SK-N-SH (cell line): ENCODE measurements around the gene DNAJC17. TPM values are rescaled to one million over a fixed set of nuclear protein-coding genes. Genes with fewer than 3 reads are reported as not detected.

Experiments
- CTCF ChIA-PET: fragments of 300-600, 350-600 bp; formaldehyde crosslinking; extraction: SDS; loops from one replicate; lab custom pipeline; 2021; lab: Yijun Ruan, JAX
- POLR2A ChIA-PET: fragments of 350-600 bp; sonication (Branson Sonifier 250); formaldehyde crosslinking; extraction: SDS; loops from one replicate; lab custom pipeline; 2020; ENCODE audit warnings: antibody characterized with exemption, inconsistent platforms; lab: Yijun Ruan, JAX
- DNase-seq: peaks from one replicate; pipeline ENCODE4 v3.0.0; 2012
- H2AFZ ChIP-seq: fragments of 200-600 bp; sonication (generic); 2 replicates; pipeline ENCODE4 v1.8.1; 2016; ENCODE audit warnings: antibody characterized with exemption, mild to moderate bottlenecking, low read depth
- H3F3A ChIP-seq: fragments of 200-600 bp; sonication (generic); replicated peaks from 2 replicates; pipeline ENCODE3; 2016; ENCODE audit warnings: antibody characterized with exemption, mild to moderate bottlenecking; ENCODE audit not compliant: insufficient read depth
- H3K27ac ChIP-seq, 2 experiments: fragments of 200-500 bp in 1 of 2; fragments of 200-600 bp in 1 of 2; sonication (Bioruptor generic) in 1 of 2; sonication (generic), shearing (Covaris generic) in 1 of 2; 2 replicates each; pipeline versions ENCODE4 v1.5.1 to v1.6.1; 2014 to 2016; ENCODE audit warnings: low read depth in 2 of 2, inconsistent platforms in 1 of 2, low read length in 1 of 2, mild to moderate bottlenecking in 1 of 2, mixed read lengths in 1 of 2
- H3K27me3 ChIP-seq: fragments of 200-600 bp; sonication (generic), shearing (Covaris generic); 2 replicates; pipeline ENCODE4 v1.6.1; 2016; ENCODE audit warnings: mixed run types; ENCODE audit not compliant: insufficient read depth
- H3K36me3 ChIP-seq, 2 experiments: fragments of 200-500 bp in 1 of 2; fragments of 200-600 bp in 1 of 2; sonication (Bioruptor generic) in 1 of 2; sonication (generic) in 1 of 2; replicated peaks in 1 of 2; 2 replicates each; pipeline versions ENCODE3 to v1.5.1; 2014 to 2016; ENCODE audit warnings: low read length in 1 of 2, mild to moderate bottlenecking in 1 of 2; ENCODE audit not compliant: insufficient read depth in 2 of 2, control insufficient read depth in 1 of 2
- H3K4me1 ChIP-seq, 2 experiments: fragments of 200-500 bp in 1 of 2; fragments of 200-600 bp in 1 of 2; sonication (Bioruptor generic) in 1 of 2; sonication (generic), shearing (Covaris generic) in 1 of 2; 2 replicates each; pipeline versions ENCODE4 v1.5.1 to v1.6.1; 2014 to 2016; ENCODE audit warnings: low read depth in 1 of 2, low read length in 1 of 2, mixed run types in 1 of 2; ENCODE audit not compliant: insufficient read depth in 2 of 2, control insufficient read depth in 1 of 2
- H3K4me2 ChIP-seq: fragments of 200-600 bp; sonication (generic), shearing (Covaris generic); 2 replicates; pipeline ENCODE4 v1.6.1; 2017; ENCODE audit warnings: mixed run types
- H3K4me3 ChIP-seq, 2 experiments: fragments of 200-500 bp in 1 of 2; fragments of 200-600 bp in 1 of 2; sonication (Bioruptor generic) in 1 of 2; sonication (generic), shearing (Covaris generic) in 1 of 2; 2 replicates each; pipeline versions ENCODE4 v1.5.1 to v1.8.1; 2014 to 2016; ENCODE audit warnings: low read depth in 2 of 2, inconsistent platforms in 1 of 2, low read length in 1 of 2, mild to moderate bottlenecking in 1 of 2, mixed read lengths in 1 of 2, moderate library complexity in 1 of 2
- H3K79me2 ChIP-seq: fragments of 200-600 bp; sonication (generic); 2 replicates; pipeline ENCODE4 v1.8.1; 2017; ENCODE audit warnings: mild to moderate bottlenecking; ENCODE audit not compliant: insufficient read depth
- H3K9ac ChIP-seq: fragments of 200-600 bp; sonication (generic); 2 replicates; pipeline ENCODE4 v1.6.1; 2017; ENCODE audit warnings: mixed run types
- H3K9me2 ChIP-seq: fragments of 200-600 bp; sonication (generic); 2 replicates; pipeline ENCODE4 v1.6.1; 2017; ENCODE audit warnings: mixed run types
- H3K9me3 ChIP-seq: fragments of 200-600 bp; sonication (generic); 2 replicates; pipeline ENCODE4 v1.6.1; 2017; ENCODE audit warnings: mixed run types, mild to moderate bottlenecking, moderate library complexity
- H4K20me1 ChIP-seq: fragments of 200-600 bp; sonication (generic); 2 replicates; pipeline ENCODE4 v1.6.1; 2017; ENCODE audit warnings: mild to moderate bottlenecking, mixed run types; ENCODE audit not compliant: insufficient read depth
- CTCF ChIP-seq: fragments of 200-600 bp; sonication (generic); IDR thresholded peaks from 2 replicates; pipeline ENCODE4 v1.6.1; 2017; ENCODE audit warnings: antibody characterized with exemption, mild to moderate bottlenecking, moderate library complexity
- EP300 ChIP-seq, 2 experiments: IDR thresholded peaks; 2 replicates each; pipeline versions ENCODE4 v1.4.0 to v1.6.1; 2012; ENCODE audit warnings: borderline replicate concordance in 1 of 2, low read depth in 1 of 2, low read length in 1 of 2
- FOXJ3 ChIP-seq: sonication (generic); formaldehyde crosslinking; IDR thresholded peaks from 2 replicates; pipeline ENCODE4 v1.5.1; 2020; ENCODE audit warnings: mild to moderate bottlenecking, missing genetic modification reagents
- IRF3 ChIP-seq: fragments of 150-350 bp; IDR thresholded peaks from 2 replicates; pipeline ENCODE4 v1.6.1; 2016; ENCODE audit warnings: mild to moderate bottlenecking, low read depth, low read length
- MAX ChIP-seq: IDR thresholded peaks from 2 replicates; pipeline ENCODE4 v1.4.0; 2012; ENCODE audit warnings: low read depth
- NRF1 ChIP-seq: IDR thresholded peaks from 2 replicates; pipeline ENCODE4 v1.6.1; 2012; ENCODE audit warnings: low read depth, mild to moderate bottlenecking, low read length
- PBX3 ChIP-seq: IDR thresholded peaks from 2 replicates; pipeline ENCODE4; 2012
- RCOR1 ChIP-seq: fragments of 150-350 bp; IDR thresholded peaks from 2 replicates; pipeline ENCODE4 v1.6.1; 2017; ENCODE audit warnings: antibody characterized with exemption, low read length
- REST ChIP-seq: IDR thresholded peaks from 2 replicates; pipeline ENCODE4 v1.6.1; 2012; ENCODE audit warnings: mild to moderate bottlenecking, low read depth, low read length, moderate library complexity
- SIN3A ChIP-seq: IDR thresholded peaks from 2 replicates; pipeline ENCODE4 v1.6.1; 2012; ENCODE audit warnings: low read depth, mild to moderate bottlenecking, low read length, moderate library complexity, borderline replicate concordance
- SMC3 ChIP-seq: IDR thresholded peaks from 2 replicates; pipeline ENCODE4 v1.6.1; 2012; ENCODE audit warnings: low read depth, low read length, improper control_type of control experiment
- TAF1 ChIP-seq: IDR thresholded peaks from 2 replicates; pipeline ENCODE4 v1.6.1; 2012; ENCODE audit warnings: low read depth, mild to moderate bottlenecking, low read length, moderate library complexity, borderline replicate concordance
- ZBTB33 ChIP-seq: IDR thresholded peaks from 2 replicates; pipeline ENCODE4 v1.4.0; 2012; ENCODE audit warnings: low read depth, borderline replicate concordance
- WGBS: methylation state at CpG from one replicate; pipeline ENCODE4 v1.1.6; 2017; ENCODE audit warnings: low lambda C conversion rate; 5-methylcytosine and 5-hydroxymethylcytosine counted together
- polyA plus RNA-seq, 3 experiments: library from polyadenylated mRNA; depleted of rRNA; stranded (reverse); fragments of >200 nt; gene quantifications; 2 replicates each; pipeline ENCODE4 v1.2.3, GENCODE V29; 2012

Gene DNAJC17
- polyA plus RNA-seq, 1 of the 3 experiments (the other 2 are of a cell fraction) = 61.6 TPM

GRCh38 chr15:40775007-40775406 lies 32.3 kb downstream of the DNAJC17 start:
- CTCF ChIA-PET = interaction anchor here (31.8 kb wide), 1 partner anchor 30 kb away, joined by 555 read pairs; the partner anchor contains the start of gene RMDN3
- H3F3A ChIP-seq = no peaks in the 10 kb centered on the region
- DNase-seq = no peak
- no peaks in the 10 kb centered on the region for H4K20me1 ChIP-seq
- H3K9ac ChIP-seq = no peak overlapping the region
- POLR2A ChIA-PET = no interaction called here
- H3K9me3 ChIP-seq = no peaks in the 10 kb centered on the region
- no peak for TF ChIP-seq SIN3A
- TF ChIP-seq REST = no peak
- TF ChIP-seq TAF1 = no peak
- no peak for TF ChIP-seq PBX3
- peaks cover 8 to 61% of the 10 kb centered on the region in 2 experiments for H3K36me3 ChIP-seq
- peaks cover under 1 to 27% of the 10 kb centered on the region in 2 experiments; a peak in 1 of 4 replicates for H3K4me1 ChIP-seq
- H3K4me2 ChIP-seq = no peak overlapping the region
- no peak overlapping the region for H3K4me3 ChIP-seq
- H3K27ac ChIP-seq = no peak overlapping the region
- H3K27me3 ChIP-seq = no peaks in the 10 kb centered on the region
- H3K79me2 ChIP-seq = no peaks in the 10 kb centered on the region
- H3K9me2 ChIP-seq = no peaks in the 10 kb centered on the region
- 94% methylated on average over 10 of the region's 10 CpGs for WGBS
- H2AFZ ChIP-seq = no peak overlapping the region

GRCh38 chr15:40773902-40774301 lies 33.4 kb downstream of the DNAJC17 start:
- Histone ChIP-seq H4K20me1 (no peaks in the 10 kb centered on the region), H3K9me3 (no peaks in the 10 kb centered on the region), H3K9me2 (no peaks in the 10 kb centered on the region), H3K4me3 (no peak overlapping the region), H3K4me1 (peaks cover 11 to 38% of the 10 kb centered on the region in 2 experiments; a peak in 3 of 4 replicates), H3K4me2 (no peak overlapping the region), H3K36me3 (peaks cover 8 to 52% of the 10 kb centered on the region in 2 experiments), H3K79me2 (no peaks in the 10 kb centered on the region), H3K27ac (no peak overlapping the region), H3K9ac (no peak overlapping the region), H3K27me3 (no peaks in the 10 kb centered on the region), H3F3A (no peaks in the 10 kb centered on the region), H2AFZ (no peak overlapping the region)
- POLR2A ChIA-PET = no interaction called here
- no peak for DNase-seq
- CTCF ChIA-PET = interaction anchor here (0.6 to 31.8 kb wide), 4 partner anchors 9 to 100 kb away, joined by 3 to 555 read pairs (median 60); partner anchors contain the start of gene RMDN3
- 100% methylated on average over 3 of the region's 6 CpGs for WGBS
- TF ChIP-seq RCOR1 = no peak
- no peak for TF ChIP-seq ZBTB33
- TF ChIP-seq NRF1 = no peak
- TF ChIP-seq MAX = no peak
- TF ChIP-seq IRF3 = no peak
- no peak for TF ChIP-seq FOXJ3
- no peak for TF ChIP-seq EP300 (IDR thresholded peaks at IDR 0.05; ENCODE audit: borderline replicate concordance in 1 of 2, low read depth in 1 of 2, low read length in 1 of 2)
- TF ChIP-seq SMC3 = no peak
- no peak for TF ChIP-seq CTCF
